Osteocyte (in vitro differentiated cells): ENCODE data around the gene FLNC. TPM values are rescaled to one million over a fixed set of nuclear protein-coding genes. Genes with fewer than 3 reads are reported as not detected.

Experiments used
- DNase-seq: peaks from one replicate; pipeline ENCODE4 v3.0.0; 2021; ENCODE audit warnings: mixed read lengths; ENCODE audit not compliant: unreplicated experiment; ENCODE audit errors: extremely low spot score
- H3K27ac Mint-ChIP-seq: one replicate; pipeline ENCODE4 v1.8.0; 2021; ENCODE audit warnings: mild to moderate bottlenecking, mixed read lengths; ENCODE audit not compliant: unreplicated experiment
- H3K27me3 Mint-ChIP-seq: one replicate; pipeline ENCODE4 v1.8.0; 2021; ENCODE audit warnings: mixed read lengths; ENCODE audit not compliant: unreplicated experiment
- H3K36me3 Mint-ChIP-seq: one replicate; pipeline ENCODE4 v1.8.0; 2021; ENCODE audit warnings: mixed read lengths; ENCODE audit not compliant: unreplicated experiment
- H3K4me1 Mint-ChIP-seq: one replicate; pipeline ENCODE4 v1.8.0; 2021; ENCODE audit warnings: mixed read lengths; ENCODE audit not compliant: unreplicated experiment
- H3K4me3 Mint-ChIP-seq: one replicate; pipeline ENCODE4 v1.8.0; 2021; ENCODE audit warnings: mild to moderate bottlenecking, moderate library complexity, mixed read lengths; ENCODE audit not compliant: unreplicated experiment
- H3K9me3 Mint-ChIP-seq: one replicate; pipeline ENCODE4 v1.8.0; 2021; ENCODE audit warnings: mixed read lengths; ENCODE audit not compliant: unreplicated experiment
- CTCF ChIP-seq: fragments of 200-600 bp; sonication (generic); IDR thresholded peaks from 2 replicates; pipeline ENCODE4 v1.5.0; 2021; ENCODE audit warnings: antibody characterized with exemption, mild to moderate bottlenecking, moderate library complexity
- total RNA-seq: library from RNA; stranded (reverse); gene quantifications from 2 replicates; pipeline ENCODE4 v1.2.1, GENCODE V29; 2021

The FLNC gene
- total RNA-seq, 1 donor from 2014 or later, result 26.9 TPM

DNA sequence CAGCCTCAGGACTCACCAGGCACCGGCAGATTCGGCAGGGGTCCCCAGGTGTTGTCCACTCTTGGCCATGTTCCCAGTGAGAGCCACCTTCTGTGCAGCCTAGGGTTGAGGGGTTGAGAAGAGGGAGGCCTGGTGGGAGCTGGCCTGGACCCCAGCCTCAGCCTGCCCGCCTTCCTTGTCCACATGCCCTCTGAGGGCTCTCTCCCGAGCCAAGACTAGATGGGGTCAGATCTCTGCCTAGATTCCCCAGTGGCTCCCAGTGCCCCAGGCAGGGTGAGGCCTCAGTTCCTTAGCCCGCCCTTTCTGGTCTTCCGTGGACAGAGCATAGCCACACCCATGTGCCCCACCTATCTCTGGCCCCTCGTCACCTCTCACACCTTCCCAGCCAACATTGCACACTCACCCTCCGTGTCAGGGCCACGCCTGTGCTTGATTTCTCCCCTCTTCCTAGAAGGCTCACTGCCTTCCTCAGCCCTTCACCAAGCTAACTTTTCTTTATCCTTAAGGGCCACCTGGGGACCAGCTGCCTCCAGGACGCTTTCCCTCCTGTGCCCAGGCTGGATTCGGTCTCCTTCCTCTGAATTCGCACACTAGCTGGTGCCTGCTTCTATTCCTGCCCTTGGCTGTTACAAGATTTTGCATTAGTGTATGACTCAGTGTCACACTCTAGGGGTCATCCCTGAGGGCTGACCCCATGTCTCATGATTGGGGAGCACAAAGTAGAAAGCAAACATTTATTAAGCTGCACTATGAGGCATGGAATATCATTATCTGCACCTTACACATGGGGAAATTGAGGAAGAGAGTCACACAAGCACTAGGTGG, 72.8 kb downstream of the FLNC start:
- Mint-ChIP-seq H3K4me1 (peaks cover 4% of the 10 kb centered on the region), H3K27ac (no peak overlapping the region), H3K27me3 (peaks cover 42% of the 10 kb centered on the region), H3K36me3 (no peaks in the 10 kb centered on the region), H3K4me3 (no peak overlapping the region), H3K9me3 (no peaks in the 10 kb centered on the region)
- no peak for DNase-seq
- no peak for TF ChIP-seq CTCF

- TF ChIP-seq CTCF, result no peak
- Mint-ChIP-seq H3K4me3 (no peak overlapping the region), H3K27me3 (peaks cover 37% of the 10 kb centered on the region), H3K4me1 (peaks cover 4% of the 10 kb centered on the region), H3K9me3 (no peaks in the 10 kb centered on the region), H3K27ac (no peak overlapping the region), H3K36me3 (no peaks in the 10 kb centered on the region)
- DNase-seq, result no peak
Observed at GRCh38 chr7:128903621-128904361, 73.6 kb downstream of the FLNC start.

GRCh38 chr7:128904381-128905197, 74.4 kb downstream of the FLNC start:
- Mint-ChIP-seq H3K4me3 (no peak overlapping the region), H3K27ac (no peak overlapping the region), H3K4me1 (peaks cover 7% of the 10 kb centered on the region), H3K9me3 (no peaks in the 10 kb centered on the region), H3K27me3 (peaks cover 38% of the 10 kb centered on the region), H3K36me3 (no peaks in the 10 kb centered on the region)
- DNase-seq, result no peak
- peak; percentile 64 for TF ChIP-seq CTCF

DNA sequence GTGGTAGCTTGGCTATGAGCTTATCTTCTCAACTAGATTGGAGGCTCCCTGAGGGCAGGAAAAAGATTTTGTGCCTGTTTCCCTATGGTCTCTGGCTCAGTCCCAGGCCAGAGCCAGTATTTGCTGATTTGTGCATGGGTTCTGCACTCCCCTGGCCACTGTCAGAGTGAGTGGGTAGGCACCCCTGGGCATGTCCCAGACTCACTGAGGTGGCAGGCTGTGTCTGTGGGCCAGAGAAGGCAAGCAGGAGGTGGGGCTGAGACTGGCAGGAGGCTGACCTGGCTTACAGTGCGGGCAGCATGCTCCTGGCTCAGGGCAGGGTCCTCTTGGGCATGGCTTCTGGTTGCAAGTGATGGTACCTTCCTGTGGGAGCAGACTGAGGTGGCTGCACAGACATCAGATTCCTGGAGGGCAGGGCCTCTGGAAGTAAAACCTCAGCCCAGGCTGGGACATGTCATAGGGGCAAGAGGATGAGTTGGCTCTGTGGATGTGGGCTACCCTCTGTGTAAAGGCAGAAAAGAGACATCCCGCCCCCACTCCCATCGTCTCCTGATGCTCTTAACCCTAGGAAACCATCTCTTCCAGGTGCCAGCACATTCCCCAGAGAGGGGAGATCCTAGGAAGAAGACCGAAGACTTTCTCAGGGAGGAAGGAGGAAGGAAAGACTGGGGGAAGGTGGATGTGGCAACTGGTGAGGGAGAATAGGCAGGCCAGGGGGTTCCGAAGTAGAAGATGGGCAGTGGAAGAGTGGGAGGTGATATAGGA, 76.0 kb downstream of the FLNC start:
- no peak for TF ChIP-seq CTCF
- H3K36me3 Mint-ChIP-seq, result no peaks in the 10 kb centered on the region
- H3K4me1 Mint-ChIP-seq, result peaks cover 17% of the 10 kb centered on the region
- H3K27me3 Mint-ChIP-seq, result peaks cover 38% of the 10 kb centered on the region
- H3K9me3 Mint-ChIP-seq, result no peaks in the 10 kb centered on the region
- no peak overlapping the region for H3K27ac Mint-ChIP-seq
- H3K4me3 Mint-ChIP-seq, result no peak overlapping the region
- DNase-seq, result no peak
